ENCODE measurements around the gene SWAP70. TPM values are rescaled to one million over a fixed set of nuclear protein-coding genes. Genes with fewer than 3 reads are reported as not detected.

The SWAP70 gene
- 20.0 and 27.2 TPM in 2 replicates for total RNA-seq

DNA sequence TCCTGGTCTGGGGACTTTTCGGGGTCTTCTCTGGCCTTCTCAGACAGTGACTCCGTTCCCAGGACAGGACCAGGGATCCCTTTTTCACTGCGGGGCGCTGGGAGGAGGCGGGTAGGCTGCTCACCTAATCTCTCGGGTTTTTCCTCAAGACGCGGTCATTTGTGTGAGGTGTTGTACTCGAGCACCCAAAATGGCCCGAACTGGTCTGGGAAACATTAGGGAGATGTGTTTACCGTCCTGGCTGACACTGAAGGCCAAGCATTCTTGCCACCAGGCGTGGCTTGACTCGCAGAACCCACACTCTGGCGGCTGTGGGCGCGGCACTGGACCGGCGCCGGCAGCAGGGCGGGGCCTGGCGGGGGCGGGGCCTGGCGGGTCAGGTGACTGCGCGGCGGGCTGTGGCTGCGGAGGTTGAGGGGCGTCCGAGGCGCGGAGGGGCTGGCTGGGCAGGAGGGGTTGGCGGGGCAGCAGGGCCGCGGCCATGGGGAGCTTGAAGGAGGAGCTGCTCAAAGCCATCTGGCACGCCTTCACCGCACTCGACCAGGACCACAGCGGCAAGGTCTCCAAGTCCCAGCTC, at the start of gene SWAP70:
SWAP70 (plus strand) TSS at position 379 of the 577 bp plus-strand sequence; CDS start at position 482, 103 bp downstream.

Other genes with a start within 250 kb of the SWAP70 start
- 34.7 and 38.6 TPM in 2 replicates for gene ZNF143, start 203.1 kb upstream of the SWAP70 start, total RNA-seq
- 33.2 and 36.1 TPM in 2 replicates for gene WEE1, start 90.4 kb upstream of the SWAP70 start, total RNA-seq

All from tracheal epithelial cell (primary cell).